Activated naive CD8-positive, alpha-beta T cell treated with anti-CD3 and anti-CD28 coated beads, Interleukin-2, amount 50 U/mL, for 16 hours (primary cell): ENCODE data around the gene GPSM1.
A peak's percentile ranks its signal among the peaks of the same experiment; 100 is the strongest.

ENCODE experiments used
- DNase-seq: peaks from one replicate; pipeline ENCODE4 v3.0.0-alpha.2; 2020; ENCODE audit warnings: low read depth, low spot score

GPSM1 gene

GRCh38 chr9:136359774-136360718 lies 32.7 kb downstream of the GPSM1 start:
- no peak for DNase-seq

- DNase-seq = no peak
Measured at GRCh38 chr9:136361047-136361753, 33.9 kb downstream of the GPSM1 start.

- no peak for DNase-seq
Measured at GRCh38 chr9:136361754-136362449, 34.6 kb downstream of the GPSM1 start.

DNA sequence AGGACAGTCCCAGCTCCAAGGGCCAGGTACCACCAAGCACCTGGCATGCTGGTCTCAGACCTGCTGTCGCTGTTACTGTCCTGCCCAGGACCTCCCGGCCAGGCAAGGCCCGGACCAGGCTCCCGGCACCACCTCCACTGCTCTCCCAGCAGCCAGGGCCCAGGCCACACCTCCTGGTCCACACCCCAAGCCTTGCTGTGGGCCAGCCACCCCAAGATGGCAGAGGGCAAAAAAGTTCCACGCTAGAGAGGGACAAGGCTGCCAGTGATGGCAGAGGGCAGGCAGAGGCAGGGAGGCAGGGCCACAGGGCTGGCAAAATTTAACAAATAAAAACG lies 35.1 kb downstream of the GPSM1 start:
- DNase-seq = no peak

- peak; percentile 87 for DNase-seq
Measured at GRCh38 chr9:136363106-136363948, 36.0 kb downstream of the GPSM1 start, which contains the start of gene DNLZ. Gene DNLZ (minus strand): TSS chr9:136363744. CDS start chr9:136363714, 30 bp downstream.

- DNase-seq = no peak
Measured at GRCh38 chr9:136363949-136364748, 36.8 kb downstream of the GPSM1 start.

- no peak for DNase-seq
Measured at GRCh38 chr9:136364942-136365774, 37.8 kb downstream of the GPSM1 start.

- DNase-seq = no peak
Measured at GRCh38 chr9:136365775-136366222, 38.5 kb downstream of the GPSM1 start.

DNA sequence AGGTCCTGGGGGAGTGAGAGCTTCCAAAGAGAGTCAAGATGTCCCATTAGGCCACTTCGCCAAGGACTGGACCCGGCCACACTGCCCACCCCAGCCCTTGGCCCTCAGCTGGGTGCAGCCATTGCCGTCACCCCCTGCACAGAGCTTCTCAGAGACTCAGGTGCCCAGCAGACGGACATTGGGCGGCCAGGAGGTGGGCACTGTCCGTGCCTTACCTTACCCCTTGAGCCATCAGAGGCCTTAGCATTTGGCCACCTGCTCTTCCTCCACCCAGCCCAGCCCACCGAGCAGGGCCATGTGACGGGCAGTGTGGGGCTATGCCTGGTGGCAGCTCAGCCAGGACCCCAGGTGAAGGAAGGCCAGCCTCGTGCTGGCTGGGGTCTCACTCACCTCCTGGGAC lies 39.5 kb downstream of the GPSM1 start:
- DNase-seq = no peak

DNA sequence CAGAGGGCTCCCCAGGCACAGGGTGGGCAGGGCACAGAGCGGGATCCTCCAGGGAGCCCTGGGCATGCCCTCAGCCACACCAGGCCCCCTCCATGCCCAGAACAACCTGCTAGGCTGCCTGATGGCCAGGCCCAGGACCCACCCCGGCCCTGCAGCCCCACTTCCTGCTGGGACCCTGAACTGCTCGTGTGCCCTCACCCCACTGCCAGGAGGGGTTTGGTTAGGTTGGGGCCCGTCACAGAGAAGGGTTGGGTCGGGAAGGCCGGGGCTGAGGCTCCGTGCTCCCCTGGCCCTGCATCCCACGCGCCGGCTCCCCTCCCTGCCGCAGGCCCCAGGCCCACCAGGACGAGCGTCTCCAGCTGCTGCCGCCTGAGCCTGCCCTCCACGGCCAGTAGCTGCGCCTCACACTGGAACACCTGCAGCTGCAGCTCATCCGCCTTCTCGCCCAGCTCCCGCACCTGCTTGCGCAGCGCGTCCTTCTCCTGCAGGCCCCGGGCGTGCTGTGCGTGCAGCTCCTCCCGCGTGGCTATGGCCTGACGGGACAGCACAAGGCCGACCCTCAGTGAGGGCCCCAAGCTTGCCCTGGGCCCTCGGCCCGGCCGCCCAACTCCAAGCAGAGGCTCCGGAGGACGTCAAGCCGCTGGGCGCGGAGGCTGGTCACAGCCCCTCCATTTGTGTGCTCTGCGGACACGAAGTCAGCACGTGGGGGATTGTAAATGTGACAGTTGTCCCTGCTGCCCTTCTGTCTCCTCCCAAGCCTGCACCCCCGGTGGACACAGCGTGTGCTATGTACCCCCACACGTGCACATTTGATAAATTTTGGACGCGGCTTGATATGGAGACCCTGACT lies 40.2 kb downstream of the GPSM1 start:
- DNase-seq = no peak

DNA sequence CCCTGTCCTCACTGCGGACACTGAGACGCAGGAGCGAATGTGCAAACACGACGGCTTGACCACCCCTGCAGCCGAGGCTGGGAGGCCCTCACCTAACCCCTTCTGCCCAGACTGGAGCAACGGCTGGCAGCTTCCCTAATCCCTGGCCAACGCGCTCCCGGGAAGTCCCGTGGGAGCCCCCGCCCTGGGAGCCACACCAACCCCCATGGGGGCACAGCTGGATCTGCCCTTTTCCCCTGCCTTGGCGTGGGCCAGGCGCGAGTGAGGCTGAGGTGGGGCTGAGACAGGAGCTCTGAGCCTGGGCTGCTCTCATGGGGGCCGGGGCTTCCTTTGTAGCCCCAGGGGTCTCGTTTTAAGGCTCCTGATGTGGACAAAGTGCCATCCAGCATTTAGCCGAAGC lies 40.9 kb downstream of the GPSM1 start:
- no peak for DNase-seq

GRCh38 chr9:136370037-136370436 lies 42.7 kb downstream of the GPSM1 start:
- DNase-seq = no peak

DNA sequence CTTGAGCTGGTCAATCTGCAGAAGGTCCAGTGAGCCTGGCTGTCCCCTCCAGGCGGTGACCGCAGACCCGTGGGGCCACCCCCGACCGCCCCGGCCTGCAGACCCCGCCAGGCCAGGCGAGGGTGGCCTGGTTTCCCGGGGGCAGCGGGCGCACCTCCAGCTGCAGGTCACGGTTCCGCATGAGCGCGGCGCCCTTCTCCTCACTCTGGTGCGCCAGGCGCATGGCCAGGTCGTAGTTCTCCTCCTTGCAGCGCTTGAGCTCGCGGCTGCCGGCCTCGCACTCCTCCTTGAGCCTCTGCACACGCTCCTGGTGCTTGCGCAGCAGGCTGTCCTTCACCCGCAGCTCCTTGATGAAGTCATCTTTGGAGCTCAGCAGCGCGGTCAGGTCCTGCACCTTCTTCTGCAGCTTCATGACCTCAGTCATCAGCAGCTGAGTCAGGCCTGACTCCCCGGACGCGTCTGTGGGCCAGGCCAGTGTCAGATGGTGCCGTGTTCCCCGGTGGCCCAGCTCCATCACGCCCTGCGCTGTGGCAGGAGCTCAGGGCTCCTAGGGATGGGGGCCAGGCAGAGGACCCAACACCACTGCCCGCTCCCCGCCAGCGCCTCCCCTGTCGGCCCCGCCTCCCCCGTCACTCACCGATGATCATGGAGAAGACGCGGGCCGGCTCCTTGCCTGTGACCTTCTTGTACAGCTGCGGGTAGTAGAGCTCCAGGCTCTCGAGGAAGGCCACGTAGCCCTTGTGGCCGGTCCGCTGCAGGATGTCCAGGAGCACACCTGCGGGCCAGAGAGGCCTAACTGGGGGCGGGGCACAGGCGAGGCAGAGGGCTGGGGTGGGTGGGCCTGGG lies 43.6 kb downstream of the GPSM1 start:
- DNase-seq = no peak

- DNase-seq = no peak
Measured at GRCh38 chr9:136371533-136371880, 44.2 kb downstream of the GPSM1 start.

DNA sequence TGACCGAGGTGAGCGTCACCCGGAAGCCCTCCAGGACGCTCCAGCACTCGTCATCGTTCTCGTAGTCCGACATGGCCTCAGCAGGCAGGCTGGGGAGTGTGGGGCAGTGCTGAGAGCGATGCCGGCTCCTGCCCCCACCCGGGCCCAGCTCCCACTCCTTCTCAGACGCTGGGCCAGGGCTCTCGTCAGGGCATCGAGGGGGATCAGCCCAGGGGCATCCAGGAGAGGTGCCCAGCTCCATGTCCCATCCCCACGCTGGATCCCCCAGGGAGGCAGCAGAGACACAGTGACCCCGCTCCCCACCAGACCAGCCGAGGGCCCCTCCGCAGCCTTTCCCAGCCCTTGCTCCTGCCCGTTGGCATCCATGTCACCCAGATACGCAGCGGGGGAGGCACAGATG lies 44.7 kb downstream of the GPSM1 start:
- DNase-seq = no peak

GRCh38 chr9:136372561-136373299 lies 45.4 kb downstream of the GPSM1 start:
- DNase-seq = no peak
